IMR-90 (cell line): Measurements from ENCODE around the gene ATF5. TPM values are rescaled to one million over a fixed set of nuclear protein-coding genes. Genes with fewer than 3 reads are reported as not detected.

ENCODE experiments used
- ATAC-seq: fragments of 200-7000 bp; cut with Tn5 transposase; 2 replicates; pipeline ENCODE4 v1.9.1; 2020; ENCODE audit warnings: low read depth, mild to moderate bottlenecking, moderate library complexity
- BruUV-seq: library from RNA; stranded (reverse); fragments of 400-500 nt; replicated peaks from 2 replicates; lab custom pipeline; 2021; lab: Mats Ljungman, UMichigan
- CTCF ChIA-PET: fragments of 300-600 bp; formaldehyde crosslinking; extraction: SDS; loops from one replicate; lab custom pipeline; 2021; ENCODE audit warnings: antibody characterized with exemption; lab: Yijun Ruan, JAX
- POLR2A ChIA-PET: fragments of 300-600 bp; sonication (Branson Sonifier 250); formaldehyde crosslinking; loops from one replicate; lab custom pipeline; 2022; ENCODE audit warnings: antibody characterized with exemption; ENCODE audit not compliant: unreplicated experiment; lab: Charles Lee
- DNase-seq: peaks from one replicate; pipeline ENCODE4 v3.0.0; 2013
- H2AFZ ChIP-seq: replicated peaks from 2 replicates; pipeline ENCODE3; 2013; ENCODE audit warnings: low read length, mild to moderate bottlenecking; ENCODE audit not compliant: poor library complexity
- H2AK5ac ChIP-seq: 2 replicates; pipeline ENCODE4 v1.6.1; 2013; ENCODE audit warnings: low read depth, low read length, inconsistent platforms
- H2AK9ac ChIP-seq: replicated peaks from 2 replicates; pipeline ENCODE3; 2013; ENCODE audit warnings: mild to moderate bottlenecking, low read depth, low read length, moderate library complexity; ENCODE audit not compliant: poor library complexity
- H2BK120ac ChIP-seq: 2 replicates; pipeline ENCODE4 v1.6.1; 2013; ENCODE audit warnings: low read depth, low read length, inconsistent platforms
- H2BK15ac ChIP-seq: 3 replicates; pipeline ENCODE4 v1.6.1; 2013; ENCODE audit warnings: low read depth, low read length, inconsistent platforms
- H2BK20ac ChIP-seq: 2 replicates; pipeline ENCODE4 v1.6.1; 2013; ENCODE audit warnings: low read depth, mild to moderate bottlenecking, inconsistent platforms, low read length, moderate library complexity
- H2BK5ac ChIP-seq: 2 replicates; pipeline ENCODE4 v1.6.1; 2013; ENCODE audit warnings: mild to moderate bottlenecking, low read depth, low read length, inconsistent platforms; ENCODE audit not compliant: poor library complexity, severe bottlenecking
- H3K14ac ChIP-seq: replicated peaks from 2 replicates; pipeline ENCODE4 v1.6.1; 2013; ENCODE audit warnings: low read depth, low read length, inconsistent platforms
- H3K18ac ChIP-seq: 2 replicates; pipeline ENCODE4 v1.6.1; 2013; ENCODE audit warnings: low read depth, low read length, control low read depth
- H3K23ac ChIP-seq: 2 replicates; pipeline ENCODE4 v1.6.1; 2013; ENCODE audit warnings: low read depth, low read length, inconsistent platforms
- H3K27ac ChIP-seq: 2 replicates; pipeline ENCODE4 v1.5.1; 2013; ENCODE audit warnings: mild to moderate bottlenecking, control low read depth, low read length; ENCODE audit not compliant: insufficient read depth
- H3K27me3 ChIP-seq: 2 replicates; pipeline ENCODE4 v1.6.1; 2013; ENCODE audit warnings: low read length; ENCODE audit not compliant: control insufficient read depth, insufficient read depth
- H3K36me3 ChIP-seq: 2 replicates; pipeline ENCODE4 v1.6.1; 2013; ENCODE audit warnings: low read length, mixed read lengths; ENCODE audit not compliant: control insufficient read depth, insufficient read depth
- H3K4ac ChIP-seq: 2 replicates; pipeline ENCODE4 v1.6.1; 2013; ENCODE audit warnings: low read depth, low read length, inconsistent platforms
- H3K4me1 ChIP-seq: 2 replicates; pipeline ENCODE4 v1.6.1; 2013; ENCODE audit warnings: low read length, mixed read lengths; ENCODE audit not compliant: control insufficient read depth, insufficient read depth
- H3K4me2 ChIP-seq: 2 replicates; pipeline ENCODE4 v1.6.1; 2013; ENCODE audit warnings: low read depth, mild to moderate bottlenecking, control low read depth, low read length, moderate library complexity
- H3K4me3 ChIP-seq: 2 replicates; pipeline ENCODE4 v1.5.1; 2013; ENCODE audit warnings: low read depth, mild to moderate bottlenecking, control low read depth, low read length, moderate library complexity; ENCODE audit not compliant: insufficient read depth
- H3K56ac ChIP-seq: 2 replicates; pipeline ENCODE4 v1.6.1; 2013; ENCODE audit warnings: low read length, inconsistent platforms; ENCODE audit not compliant: insufficient read depth; ENCODE audit errors: extremely low read depth
- H3K79me1 ChIP-seq, 2 experiments: 2 replicates each; pipeline ENCODE4 v1.6.1; 2013; ENCODE audit warnings: low read length in 2 of 2, inconsistent platforms in 1 of 2, low read depth in 1 of 2
- H3K9ac ChIP-seq: 2 replicates; pipeline ENCODE4 v1.6.1; 2013; ENCODE audit warnings: low read depth, low read length, control low read depth
- H3K9me1 ChIP-seq: 2 replicates; pipeline ENCODE4 v1.6.1; 2013; ENCODE audit warnings: low read length, inconsistent platforms; ENCODE audit not compliant: insufficient read depth
- H3K9me3 ChIP-seq: 2 replicates; pipeline ENCODE4 v1.6.1; 2013; ENCODE audit warnings: low read length; ENCODE audit not compliant: control insufficient read depth, insufficient read depth
- H4K20me1 ChIP-seq: 2 replicates; pipeline ENCODE4 v1.6.1; 2013; ENCODE audit warnings: low read length, inconsistent platforms; ENCODE audit not compliant: insufficient read depth
- H4K5ac ChIP-seq: 2 replicates; pipeline ENCODE4 v1.6.1; 2013; ENCODE audit warnings: mild to moderate bottlenecking, low read depth, low read length, control low read depth
- H4K8ac ChIP-seq, 2 experiments: 2 replicates each; pipeline ENCODE4 v1.6.1; 2013; ENCODE audit warnings: low read depth in 2 of 2, low read length in 2 of 2, control low read depth in 1 of 2, inconsistent platforms in 1 of 2
- H4K91ac ChIP-seq: 2 replicates; pipeline ENCODE4 v1.6.1; 2013; ENCODE audit warnings: low read depth, low read length, inconsistent platforms; ENCODE audit not compliant: insufficient read depth
- RCOR1 ChIP-seq: IDR thresholded peaks from 2 replicates; pipeline ENCODE4 v1.6.1; 2012; ENCODE audit warnings: mild to moderate bottlenecking, low read length, improper control_type of control experiment; ENCODE audit not compliant: insufficient replicate concordance
- USF2 ChIP-seq: fragments of 150-350 bp; IDR thresholded peaks from 2 replicates; pipeline ENCODE4 v1.6.1; 2017; ENCODE audit warnings: mild to moderate bottlenecking, antibody characterized with exemption, low read length, low read depth
- WGBS, 2 experiments: methylation state at CpG; one replicate each; pipeline versions ENCODE4 v1.1.5 to v1.1.7; 2013; ENCODE audit warnings: missing lambda C conversion rate in 2 of 2; ENCODE audit not compliant: insufficient read length in 1 of 2; ENCODE audit errors: extremely low coverage in 2 of 2; 5-methylcytosine and 5-hydroxymethylcytosine counted together
- dilution Hi-C: fragments of 300-500 bp; cut with HindIII; formaldehyde crosslinking; loops from one replicate; pipeline ENCODE4 v1.14.3; 2018; ENCODE audit warnings: low sequenced_read_pairs; ENCODE audit not compliant: unreplicated experiment
- in situ Hi-C: fragments of 300-500 bp; cut with MboI; formaldehyde crosslinking; loops from 3 replicates; pipeline ENCODE4 v1.14.3; 2019; ENCODE audit warnings: low sequenced_read_pairs, inconsistent platforms, mixed read lengths
- intact Hi-C: fragments of 100-400 bp; cut with micrococcal nuclease; formaldehyde crosslinking; loops from 2 replicates; pipeline ENCODE4 v1.10.0; 2022
- polyA plus RNA-seq, 3 experiments: library from polyadenylated mRNA; depleted of rRNA; stranded (reverse); fragments of >200 nt; gene quantifications; 2 replicates each; pipeline ENCODE4 v1.2.3, GENCODE V29; 2012; ENCODE audit warnings: low replicate concordance in 1 of 3
- total RNA-seq: library from RNA; depleted of rRNA; stranded (reverse); fragments of >200 nt; gene quantifications from 2 replicates; pipeline ENCODE4 v1.2.3, GENCODE V29; 2012

Gene ATF5
- total and polyA plus RNA-seq, 2 of the 4 experiments (the other 2 are of a cell fraction), result 2.7 to 15.7 TPM

- Histone ChIP-seq H3K9ac (no peak overlapping the region), H3K4ac (no peak overlapping the region), H3K18ac (no peak overlapping the region), H2AFZ (no peak overlapping the region), H3K4me2 (no peak overlapping the region), H4K20me1 (no peaks in the 10 kb centered on the region; the same call in 1 of the 2 replicates), H3K79me1 (peaks cover 14 to 28% of the 10 kb centered on the region in 2 experiments; a peak in 3 of 4 replicates), H3K9me1 (peaks cover 6% of the 10 kb centered on the region; the same call in 1 of the 2 replicates), H3K14ac (no peak overlapping the region), H3K56ac (no peak overlapping the region), H3K27ac (no peak overlapping the region), H4K91ac (no peak overlapping the region), H2BK20ac (no peak overlapping the region), H4K8ac (no peak overlapping the region), H2BK15ac (no peak overlapping the region), H2AK9ac (no peak overlapping the region), H4K5ac (no peak overlapping the region), H3K36me3 (peaks cover 58% of the 10 kb centered on the region), H3K9me3 (peaks cover 6% of the 10 kb centered on the region; the same call in 1 of the 2 replicates), H3K27me3 (no peaks in the 10 kb centered on the region), H3K23ac (no peak overlapping the region), H2BK120ac (no peak overlapping the region), H3K4me1 (peaks cover 4% of the 10 kb centered on the region), H2BK5ac (no peak overlapping the region), H2AK5ac (no peak overlapping the region), H3K4me3 (no peak overlapping the region)
- in situ Hi-C loops (no loop called here), intact Hi-C loops (no loop called here), dilution Hi-C loops (no loop called here)
- DNase-seq (no peak), ATAC-seq (no peak)
- TF ChIP-seq USF2 (peak; percentile 30; the same call in 1 of the 2 replicates), RCOR1 (no peak)
- BruUV-seq, result no TSS peak
- ChIA-PET CTCF (no interaction called here), POLR2A (no interaction called here)
- 91% methylated on average over 8 of the region's 31 CpGs; no CpG with 5 or more reads in 1 of the 2 experiments for WGBS, 2 experiments
Observed at GRCh38 chr19:49881672-49882394, 47.2 kb upstream of the ATF5 start.
